Activated CD4-positive, alpha-beta T cell treated with anti-CD3 and anti-CD28 coated beads for 4 hours (primary cell): ENCODE data around the gene FNDC1.
"Not testable (repeated sequence)": the region's sequence is repeated elsewhere in the genome, so short reads cannot be mapped to it uniquely, and the experiment has no call there.

Experiments used
- DNase-seq, 2 donors: peaks; one replicate each; pipeline ENCODE4 v3.0.0-alpha.2; 2020

Gene FNDC1

DNA sequence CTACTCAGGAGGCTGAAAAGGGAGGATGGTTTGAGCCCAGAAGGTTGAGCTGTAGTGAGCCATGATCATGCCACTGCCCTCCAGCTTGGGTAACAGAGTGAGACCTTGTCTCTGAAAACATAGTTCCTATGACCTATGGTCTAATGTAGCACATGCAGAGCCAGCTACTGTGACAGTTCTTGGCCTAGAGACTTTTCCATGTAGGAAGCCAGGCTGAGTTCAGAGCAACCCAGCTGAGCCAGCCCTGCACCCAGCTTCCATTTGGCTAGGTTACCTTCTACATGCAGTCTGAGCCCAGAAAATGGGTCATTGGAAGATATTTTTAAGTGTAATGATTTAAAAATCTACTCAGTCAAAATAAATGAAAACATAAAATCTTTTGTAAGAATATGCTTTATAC, 92.8 kb downstream of the FNDC1 start:
- no peak for DNase-seq

DNA sequence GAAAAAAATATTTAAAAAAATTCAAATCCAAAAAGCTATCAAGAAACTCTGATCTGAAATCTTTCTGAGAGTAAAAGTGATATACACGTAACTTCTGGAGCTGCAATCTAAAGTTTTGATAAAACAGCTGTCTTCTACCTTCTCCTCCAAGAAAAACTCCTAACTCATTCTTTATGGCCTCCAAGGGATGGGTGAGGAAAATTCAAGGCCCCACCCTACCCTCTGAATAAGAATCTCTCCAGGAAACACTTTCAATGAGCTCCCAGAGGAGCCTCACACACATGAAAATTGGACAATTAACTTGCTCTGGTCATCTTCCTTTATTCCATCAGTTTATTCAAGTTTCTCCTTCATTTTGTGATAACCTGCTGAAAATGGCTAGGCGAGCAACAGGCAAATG, 93.4 kb downstream of the FNDC1 start:
- DNase-seq = no peak

DNA sequence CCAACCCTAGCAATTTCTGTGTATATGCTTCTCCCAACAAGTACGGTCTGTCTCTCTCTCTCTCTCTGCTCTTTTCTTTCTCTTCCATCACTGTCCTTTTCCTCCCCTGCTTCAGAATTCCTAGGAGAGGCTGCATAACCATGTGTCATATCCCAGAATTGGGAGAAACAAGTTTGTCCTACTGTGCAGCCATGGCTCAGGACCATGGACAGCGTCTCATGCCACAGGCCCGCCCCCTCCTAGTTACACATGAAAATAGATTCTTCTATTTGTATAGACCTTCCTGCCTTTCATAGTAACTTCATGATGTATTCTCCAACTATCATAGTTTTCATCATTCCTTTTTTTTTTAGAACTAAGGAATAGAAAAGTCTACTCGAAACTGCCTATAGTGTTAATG, 98.0 kb downstream of the FNDC1 start:
- no peak for DNase-seq

DNA sequence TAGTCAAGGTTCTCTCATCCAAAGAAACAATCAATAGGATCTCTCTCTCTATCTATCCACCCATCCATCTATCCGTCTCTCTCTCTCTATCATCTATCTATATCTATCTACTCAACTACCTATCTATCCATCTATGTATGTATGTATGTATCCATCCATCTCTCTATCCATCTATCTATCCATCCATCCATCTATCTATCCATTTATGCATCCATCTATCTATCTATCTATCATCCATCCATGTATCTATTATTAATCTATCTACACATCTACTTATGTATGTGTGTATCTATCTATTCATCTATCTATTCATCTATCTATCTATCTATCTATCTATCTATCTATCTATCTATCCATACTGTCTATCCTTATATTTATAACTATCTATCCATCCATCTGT, 99.3 kb downstream of the FNDC1 start:
- DNase-seq = no peak

DNA sequence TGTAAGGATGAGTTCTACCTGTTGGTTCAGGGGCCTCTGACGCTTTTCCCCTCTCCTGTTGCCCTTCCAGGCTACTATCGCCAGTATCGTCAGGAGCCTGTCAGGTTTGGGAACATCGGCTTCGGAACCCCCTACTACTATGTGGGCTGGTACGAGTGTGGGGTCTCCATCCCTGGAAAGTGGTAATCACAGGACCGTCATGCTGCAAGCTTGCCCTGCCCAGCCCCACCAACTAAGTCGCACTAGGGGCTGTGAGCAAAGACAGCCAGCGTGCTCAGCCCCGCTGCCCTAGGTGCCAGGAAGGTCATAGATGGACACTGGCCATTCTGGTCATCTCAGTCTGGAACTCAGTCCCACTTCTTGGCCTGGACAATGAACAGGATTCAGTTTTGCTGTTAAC, 102.1 kb downstream of the FNDC1 start:
- DNase-seq = no peak

DNA sequence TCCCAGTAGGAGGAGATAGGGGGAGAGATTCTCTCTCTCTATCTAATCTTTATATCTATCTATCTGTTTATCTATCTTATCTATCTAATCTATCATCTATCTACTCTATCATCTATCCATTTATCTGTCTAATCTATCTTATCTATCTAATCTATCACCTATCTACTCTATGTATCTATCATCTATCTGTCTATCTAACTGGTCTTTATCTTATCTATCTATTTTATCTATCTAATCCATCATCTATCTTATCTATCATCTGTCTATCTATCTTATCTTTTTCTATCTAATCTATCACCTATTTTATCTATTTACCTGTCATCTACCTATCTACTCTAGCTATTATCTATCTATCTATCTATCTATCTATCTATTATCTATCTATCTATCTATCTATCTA, 109.4 kb downstream of the FNDC1 start:
- DNase-seq = no peak

DNA sequence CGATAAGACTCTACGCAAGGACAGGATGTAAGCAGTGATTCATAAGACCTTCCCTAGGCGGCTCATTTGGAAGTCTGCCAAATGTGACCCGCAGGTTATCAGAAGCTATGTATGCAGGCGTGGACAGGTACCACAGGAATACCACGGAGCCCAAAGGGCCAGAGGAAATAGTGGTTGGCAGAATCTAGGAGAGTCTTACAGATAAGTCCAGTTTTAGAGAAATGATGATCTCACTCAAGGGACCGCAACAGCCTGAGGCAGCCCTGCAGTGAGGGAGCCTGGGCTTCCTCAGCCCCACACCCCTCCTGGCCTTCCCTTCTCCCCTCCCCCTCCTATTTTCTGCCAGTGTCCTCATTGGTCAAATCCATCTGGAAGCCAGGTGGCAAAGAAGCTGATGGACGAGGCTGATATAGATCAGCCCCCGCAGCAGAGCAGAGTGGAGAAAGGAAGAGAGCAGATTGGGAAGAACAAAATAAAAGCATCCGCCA, 110.6 kb downstream of the FNDC1 start:
- DNase-seq = no peak

DNA sequence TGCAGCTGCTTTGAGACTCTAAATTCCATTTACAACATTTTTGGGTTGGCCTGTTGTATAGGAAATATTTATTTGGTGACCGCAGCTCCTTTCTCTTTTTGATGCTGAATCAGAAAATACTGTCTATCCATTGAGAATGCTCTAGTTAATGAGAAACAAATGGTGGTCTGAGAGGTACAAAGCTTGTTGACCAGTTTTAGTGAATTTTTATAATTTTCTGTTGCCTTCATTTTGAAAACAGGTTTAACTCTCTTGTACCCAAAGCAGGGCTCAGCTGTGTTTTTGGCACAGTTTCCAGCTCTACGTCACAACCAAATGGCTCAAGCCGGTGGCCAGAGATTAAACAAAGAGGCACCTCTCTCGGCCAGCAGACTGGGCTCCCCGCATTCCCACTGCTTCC, 113.2 kb downstream of the FNDC1 start:
- DNase-seq = no peak

DNA sequence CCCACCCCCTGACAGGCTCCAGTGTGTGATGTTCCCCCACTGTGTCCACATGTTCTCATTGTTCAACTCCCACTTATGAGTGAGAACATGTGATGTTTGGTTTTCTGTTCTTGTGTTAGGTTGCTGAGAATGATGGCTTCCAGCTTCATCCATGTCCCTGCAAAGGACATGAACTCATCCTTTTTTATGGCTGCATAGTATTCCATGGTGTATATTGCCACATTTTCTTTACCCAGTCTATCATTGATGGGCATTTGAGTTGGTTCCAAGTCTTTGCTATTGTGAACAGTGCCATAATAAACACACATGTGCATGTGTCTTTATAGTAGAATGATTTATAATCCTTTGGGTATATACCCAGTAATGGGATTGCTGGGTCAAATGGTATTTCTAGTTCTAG, 115.5 kb downstream of the FNDC1 start:
- DNase-seq = not testable (repeated sequence)

DNA sequence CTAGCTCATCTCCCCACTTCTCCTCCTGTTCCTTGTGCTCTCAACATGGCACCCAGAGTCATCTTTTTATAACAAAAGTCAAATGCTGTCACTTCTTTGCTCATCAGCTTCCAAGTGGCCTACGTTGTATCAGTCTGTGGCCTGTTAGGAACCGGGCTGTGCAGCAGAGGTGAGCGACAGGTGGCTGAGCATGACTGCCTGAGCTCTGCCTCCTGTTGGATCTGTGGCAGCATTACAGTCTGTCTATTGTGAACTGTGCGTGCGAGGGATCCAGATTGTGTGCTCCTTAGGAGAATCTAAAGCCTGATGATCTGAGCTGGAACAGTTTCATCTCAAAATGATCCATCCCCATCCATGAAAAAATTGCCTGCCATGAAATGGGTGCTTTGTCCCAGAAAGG, 129.6 kb downstream of the FNDC1 start:
- DNase-seq = no peak

DNA sequence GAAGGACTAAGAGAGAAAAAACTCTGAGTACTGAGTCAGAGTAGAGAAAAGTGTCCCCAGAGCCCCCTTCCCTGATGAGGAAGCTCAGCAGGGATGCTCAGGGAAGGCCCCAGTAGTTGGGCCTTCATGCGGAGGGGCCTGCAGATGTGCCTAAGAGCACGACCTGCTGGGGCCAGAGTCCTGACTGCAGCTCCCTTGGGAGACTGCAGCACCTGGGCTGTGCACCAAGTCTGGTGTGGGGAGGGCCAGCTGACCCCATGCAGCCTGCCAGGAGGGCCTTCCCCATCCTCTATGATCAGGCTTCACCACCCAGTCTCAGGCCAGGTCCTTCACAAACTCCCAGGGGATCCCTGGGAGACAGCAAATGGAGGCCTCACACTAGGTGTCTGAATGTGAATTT, 130.4 kb downstream of the FNDC1 start:
- DNase-seq = no peak

DNA sequence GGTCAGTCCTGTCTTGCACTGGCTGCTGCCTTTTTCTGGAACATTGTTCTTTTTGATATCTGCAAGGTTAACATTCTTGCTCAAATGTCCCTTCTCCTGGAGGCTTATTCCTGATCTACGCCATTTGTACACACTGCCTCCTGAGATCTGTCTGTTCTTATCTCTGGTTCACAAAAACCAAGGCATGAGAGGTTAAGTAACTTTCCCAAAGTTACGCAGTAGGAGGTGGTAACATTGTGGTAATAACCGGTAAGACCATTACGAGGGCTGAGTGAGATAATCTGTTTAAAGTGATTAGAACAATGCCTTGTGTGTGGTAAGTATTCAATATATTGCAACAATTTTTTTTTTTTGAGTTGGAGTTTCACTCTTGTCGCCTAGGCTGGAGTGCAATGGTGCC, 132.1 kb downstream of the FNDC1 start:
- DNase-seq = no peak

DNA sequence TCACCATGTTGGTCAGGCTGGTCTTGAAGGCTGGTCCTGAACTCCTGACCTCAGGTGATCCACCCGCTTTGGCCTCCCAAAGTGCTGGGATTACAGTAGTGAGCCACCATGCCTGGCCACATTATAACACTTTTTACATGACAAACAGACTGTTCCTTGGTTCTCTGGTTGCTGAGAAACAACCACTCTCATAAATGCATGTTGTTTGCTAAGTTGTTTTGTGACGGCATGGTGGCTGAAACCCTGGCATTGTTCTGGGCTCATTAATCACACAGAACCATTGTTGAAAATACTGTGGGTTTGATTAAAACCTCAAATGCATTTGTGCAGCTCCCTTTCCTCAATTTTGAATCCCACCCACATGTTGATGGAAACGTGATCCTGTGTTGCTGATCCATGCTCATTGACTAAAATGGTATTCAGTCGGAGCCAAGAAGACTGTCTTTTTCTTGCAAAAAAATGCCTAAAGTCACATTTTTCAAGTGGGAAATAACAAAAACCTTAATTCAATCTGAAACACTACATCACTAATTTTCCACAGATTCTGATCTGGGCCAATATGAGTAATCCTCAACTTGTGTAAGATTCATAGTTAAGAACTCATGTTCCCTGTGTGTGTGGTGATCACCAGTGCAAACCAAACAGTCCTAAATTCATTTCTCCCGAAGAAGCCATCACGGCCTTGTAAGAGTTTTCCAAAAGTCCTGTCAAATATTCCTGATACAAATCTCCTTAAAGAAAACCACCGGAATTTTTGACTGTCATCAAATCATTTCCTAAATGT, 132.8 kb downstream of the FNDC1 start:
- DNase-seq = no peak

DNA sequence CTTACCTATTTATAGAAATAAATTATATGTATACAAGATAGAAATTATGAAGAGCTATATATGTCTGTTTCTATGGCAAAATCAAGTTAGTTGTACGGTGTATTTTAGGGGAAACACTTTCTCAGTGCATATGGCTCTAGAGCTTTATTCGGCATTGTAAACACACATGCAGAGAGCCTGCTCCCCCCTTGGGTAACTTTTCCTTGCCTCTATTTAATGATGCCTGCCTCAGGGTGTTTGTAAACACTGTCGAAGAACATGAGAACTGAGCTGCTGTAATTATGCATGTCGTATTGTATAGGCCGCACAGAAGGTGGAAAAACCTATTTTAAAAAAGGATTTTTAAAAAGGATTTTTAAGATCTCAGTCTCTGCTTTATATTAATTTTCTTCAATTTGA, 133.4 kb downstream of the FNDC1 start:
- DNase-seq = no peak

DNA sequence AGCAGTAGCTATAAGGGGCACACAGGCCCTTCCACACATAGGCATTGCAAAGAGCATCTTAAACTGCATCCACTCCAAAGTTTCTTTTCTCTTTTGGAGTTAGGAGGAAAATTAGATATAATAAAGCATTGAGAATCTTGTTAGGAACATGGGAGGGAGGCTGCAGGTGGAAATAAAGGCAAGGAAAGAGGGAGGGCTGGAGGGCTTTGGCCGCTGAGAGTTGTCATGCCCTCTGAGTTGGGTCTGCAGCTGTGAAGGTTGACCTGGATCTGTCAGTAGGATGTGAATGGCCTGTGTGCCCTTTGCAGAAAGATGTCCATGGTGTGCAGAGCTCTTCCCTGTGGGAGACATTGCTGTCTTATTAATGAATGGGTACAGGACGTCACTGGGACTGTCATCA, 134.0 kb downstream of the FNDC1 start:
- no peak for DNase-seq

DNA sequence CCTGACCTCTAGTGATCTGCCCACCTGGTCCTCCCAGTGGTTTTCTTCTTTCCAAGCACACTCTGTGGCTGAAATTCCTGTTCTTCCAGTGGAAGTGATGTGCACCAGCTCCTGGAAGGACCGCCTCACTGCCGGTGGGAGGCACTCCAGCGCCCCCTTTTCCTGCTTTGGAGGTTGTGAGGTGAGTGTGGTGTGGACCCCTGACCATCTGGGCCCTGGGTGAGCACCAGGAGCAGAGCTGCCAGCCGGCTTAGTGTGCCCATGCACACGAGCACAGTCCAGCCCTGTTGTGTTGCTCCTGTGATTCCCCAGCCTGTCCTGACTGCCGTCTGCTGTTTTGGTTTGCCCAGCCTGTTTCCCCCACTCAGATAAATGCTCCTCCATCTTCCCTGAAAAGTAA, 134.6 kb downstream of the FNDC1 start:
- DNase-seq = no peak

DNA sequence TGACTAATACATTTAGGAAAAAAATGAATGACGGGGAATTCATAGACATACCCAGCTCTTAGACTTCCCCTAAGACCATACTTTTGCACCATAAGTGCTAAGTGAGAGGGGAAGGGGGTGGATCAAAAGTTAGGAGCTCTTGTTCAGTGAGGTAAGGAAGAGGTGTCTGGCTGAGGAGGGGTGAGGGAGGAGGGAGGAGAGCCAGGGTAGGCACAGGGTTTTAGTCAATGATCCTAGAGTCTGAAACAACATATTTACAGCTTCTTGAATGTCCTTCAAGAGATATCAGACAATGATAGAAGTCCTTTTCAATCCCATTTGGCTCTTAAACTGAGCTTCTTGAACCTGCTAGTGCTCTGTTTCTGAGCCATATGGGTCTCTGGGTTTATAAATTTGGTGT, 135.4 kb downstream of the FNDC1 start:
- no peak for DNase-seq

DNA sequence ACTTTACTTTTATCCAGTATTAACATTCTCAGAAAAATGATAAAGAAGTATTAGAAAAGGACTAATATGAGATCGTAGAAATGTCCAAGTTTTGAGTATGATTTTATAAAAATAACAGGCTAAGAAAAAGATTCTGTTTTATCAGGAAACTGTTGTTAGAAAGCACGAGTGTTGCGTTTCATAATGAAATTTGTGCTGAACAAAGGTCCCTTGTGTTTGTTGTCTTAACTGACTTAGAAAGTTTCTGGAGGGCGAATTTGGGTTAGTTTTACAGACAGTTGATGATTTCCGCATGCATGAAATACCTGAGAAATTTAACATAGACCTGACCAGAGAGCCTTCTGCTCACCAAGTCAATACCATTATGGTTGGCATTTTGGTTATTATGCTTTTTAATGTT, 136.0 kb downstream of the FNDC1 start:
- no peak for DNase-seq

DNA sequence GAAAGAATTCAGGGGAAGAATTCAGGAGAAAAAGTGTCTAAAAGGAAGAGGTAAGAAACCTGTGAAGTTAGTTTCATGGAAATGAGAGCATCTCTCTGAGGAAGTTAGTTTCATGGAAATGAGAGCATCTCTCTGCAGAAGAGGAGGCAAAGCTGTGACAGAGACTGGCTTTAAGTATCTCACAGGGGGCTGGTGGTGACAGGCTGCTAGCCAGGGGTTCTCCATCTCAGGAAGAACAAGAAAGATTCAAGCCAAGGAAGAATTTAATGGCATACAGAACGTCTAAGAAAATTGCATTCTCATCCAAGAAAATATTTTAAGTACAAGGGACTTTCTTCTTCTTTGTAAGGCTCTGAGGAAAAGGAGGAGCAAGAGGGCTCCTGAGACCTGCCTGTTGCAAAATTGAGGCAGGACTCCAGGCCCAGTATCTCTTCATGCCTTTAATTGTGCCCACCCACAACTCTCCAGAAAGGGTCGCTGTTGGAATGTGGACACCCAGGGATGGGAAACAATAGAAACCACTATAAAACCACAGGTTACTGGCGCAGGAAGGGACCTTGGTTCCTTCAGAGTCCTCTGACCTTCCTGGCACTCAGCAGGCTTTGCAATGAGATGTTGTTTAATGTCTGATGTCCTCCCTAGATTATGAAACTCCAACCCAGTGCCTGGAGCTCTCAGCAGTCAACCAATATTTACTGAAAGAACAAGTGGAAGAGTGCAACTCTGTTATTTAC, 136.8 kb downstream of the FNDC1 start:
- no peak for DNase-seq

DNA sequence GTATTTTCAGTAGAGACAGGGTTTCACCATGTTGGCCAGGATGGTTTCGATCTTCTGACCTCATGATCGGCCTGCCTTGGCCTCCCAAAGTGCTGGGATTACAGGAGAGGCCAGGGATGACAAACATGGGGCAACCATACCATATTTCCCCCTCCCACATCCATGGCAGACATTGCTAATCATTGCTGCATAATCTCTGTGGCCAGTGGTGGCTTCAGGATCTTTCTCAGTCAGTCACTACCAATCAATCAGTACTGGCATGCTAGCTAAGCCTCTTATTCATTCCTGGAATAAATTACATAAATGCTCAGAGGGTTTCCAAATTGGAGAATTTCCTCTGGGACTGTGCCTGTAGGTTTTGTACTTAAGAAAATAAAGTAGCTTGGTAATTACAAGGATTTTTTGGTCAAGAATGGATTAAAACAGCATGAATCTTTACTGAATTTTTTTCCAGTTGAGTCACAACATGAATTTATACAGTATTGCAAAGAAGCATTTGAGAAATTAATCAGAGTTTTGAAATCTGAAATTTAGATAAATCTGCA, 138.1 kb downstream of the FNDC1 start:
- no peak for DNase-seq

DNA sequence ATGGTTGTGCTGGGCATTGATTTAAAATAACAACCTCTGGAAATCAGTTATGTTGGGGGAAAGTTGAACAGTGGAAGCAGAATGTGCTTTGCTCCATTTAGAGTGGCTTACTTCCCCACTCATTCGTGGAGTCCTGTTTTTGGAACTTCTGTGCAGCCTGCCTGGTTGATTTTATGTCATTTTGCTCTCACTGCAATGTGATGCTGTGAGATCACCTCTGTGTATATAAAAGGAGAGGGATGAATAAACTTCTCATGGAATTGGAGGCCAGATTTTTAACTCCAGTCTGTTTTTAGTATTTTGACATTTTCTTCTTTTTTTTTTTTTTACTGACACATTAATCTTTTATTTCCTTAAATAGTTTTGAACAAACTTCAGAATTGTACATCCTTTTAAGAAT, 139.0 kb downstream of the FNDC1 start:
- no peak for DNase-seq

DNA sequence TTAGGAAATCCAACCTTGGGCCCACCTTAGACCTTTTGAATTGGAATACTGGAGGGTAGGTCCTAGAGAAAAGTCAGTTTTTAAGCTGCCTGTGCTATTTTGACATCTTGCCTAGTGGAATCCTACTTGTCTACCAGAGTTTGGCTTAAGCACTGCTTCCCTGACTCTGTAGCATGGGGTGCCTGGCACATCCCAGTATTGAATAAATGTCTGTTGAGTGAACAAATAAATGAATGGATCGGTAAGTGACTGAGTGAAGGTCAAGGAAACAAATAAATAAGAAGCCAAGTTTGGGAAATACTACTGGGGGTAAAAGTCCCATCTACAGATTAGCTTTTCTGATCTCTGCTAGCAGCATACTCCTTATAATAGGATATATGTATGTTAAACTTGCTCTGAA, 140.5 kb downstream of the FNDC1 start:
- no peak for DNase-seq

DNA sequence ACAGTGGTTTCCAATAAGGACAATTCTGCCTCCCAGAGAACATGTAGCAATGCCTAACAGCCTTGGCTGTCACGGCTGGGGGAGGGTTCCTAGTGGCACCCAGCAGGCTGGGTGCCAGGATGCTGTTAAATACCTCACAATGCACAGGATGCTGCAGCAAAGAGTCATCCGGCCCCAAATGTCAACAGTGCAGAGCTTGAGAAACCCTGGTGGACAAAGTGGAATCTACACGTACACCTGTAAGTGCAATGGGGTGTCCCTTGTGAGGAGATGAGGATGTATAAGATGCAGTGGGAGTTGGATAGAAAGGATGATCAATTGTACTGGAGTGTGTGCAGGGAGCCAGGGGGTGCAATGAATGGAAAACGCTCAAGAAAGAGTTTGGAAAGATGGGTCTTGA, 142.4 kb downstream of the FNDC1 start:
- no peak for DNase-seq

DNA sequence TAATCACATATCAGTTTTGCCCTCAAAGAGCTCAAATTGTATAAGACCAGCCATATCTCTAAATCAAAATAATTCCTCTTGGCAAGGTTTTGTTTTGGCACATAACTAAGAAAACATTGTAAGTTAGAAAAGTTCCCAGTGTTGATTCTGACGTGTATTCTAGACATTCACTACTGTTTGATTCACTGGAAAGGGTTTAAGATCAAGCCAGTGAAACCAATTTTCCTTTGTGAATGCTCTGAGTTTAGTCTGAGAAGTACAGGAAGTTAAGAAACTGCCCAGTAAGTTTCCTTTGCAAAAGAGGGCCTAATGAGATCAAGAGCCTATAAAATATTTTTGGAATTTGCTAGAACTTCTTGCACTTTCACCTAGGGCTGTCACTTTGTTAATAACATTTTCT, 143.0 kb downstream of the FNDC1 start:
- DNase-seq = no peak
